H1 (cell line): ENCODE measurements around the gene MEX3C. TPM values are rescaled to one million over a fixed set of nuclear protein-coding genes. Genes with fewer than 3 reads are reported as not detected.
A peak's percentile ranks its signal among the peaks of the same experiment; 100 is the strongest.

Experiments
- CTCF ChIA-PET: fragments of 300-600 bp; sonication (Branson Sonifier 250); formaldehyde crosslinking; loops from one replicate; lab custom pipeline; 2021; ENCODE audit not compliant: partially characterized antibody; lab: Charles Lee
- POLR2A ChIA-PET: fragments of 300-600 bp; sonication (Branson Sonifier 250); formaldehyde crosslinking; loops from one replicate; lab custom pipeline; 2021; ENCODE audit warnings: inconsistent platforms; ENCODE audit not compliant: partially characterized antibody; lab: Charles Lee
- DNase-seq, 2 experiments: peaks; one replicate each; pipeline versions ENCODE4 v3.0.0 to v3.0.0-alpha.2; 2010 to 2022; ENCODE audit warnings: low spot score in 2 of 2, low read depth in 1 of 2, mixed read lengths in 1 of 2
- FAIRE-seq: peaks from 2 replicates; lab custom pipeline; 2011; peaks lifted over from hg19 to GRCh38; lab: Jason Lieb, UNC
- H2AFZ ChIP-seq: 2 replicates; pipeline ENCODE4 v1.8.1; 2012; ENCODE audit warnings: low read length, inconsistent platforms
- H2AK5ac ChIP-seq: 2 replicates; pipeline ENCODE4 v1.6.1; 2013; ENCODE audit warnings: low read depth, low read length
- H2BK120ac ChIP-seq: replicated peaks from 2 replicates; pipeline ENCODE3; 2013; ENCODE audit warnings: low read depth, low read length, inconsistent platforms
- H2BK12ac ChIP-seq: 2 replicates; pipeline ENCODE4 v1.6.1; 2013; ENCODE audit warnings: low read depth, low read length
- H2BK15ac ChIP-seq: 2 replicates; pipeline ENCODE4 v1.6.1; 2013; ENCODE audit warnings: low read length
- H2BK20ac ChIP-seq: 2 replicates; pipeline ENCODE4 v1.6.1; 2013; ENCODE audit warnings: low read length
- H2BK5ac ChIP-seq: 2 replicates; pipeline ENCODE4 v1.6.1; 2013; ENCODE audit warnings: low read depth, low read length
- H3K14ac ChIP-seq: 2 replicates; pipeline ENCODE4 v1.6.1; 2013; ENCODE audit warnings: inconsistent platforms; ENCODE audit not compliant: insufficient read length
- H3K18ac ChIP-seq: 2 replicates; pipeline ENCODE4 v1.6.1; 2013; ENCODE audit warnings: low read length; ENCODE audit errors: extremely low read depth
- H3K23ac ChIP-seq: 2 replicates; pipeline ENCODE4 v1.6.1; 2013; ENCODE audit warnings: inconsistent platforms; ENCODE audit not compliant: insufficient read length
- H3K23me2 ChIP-seq: 2 replicates; pipeline ENCODE4 v1.6.1; 2013; ENCODE audit warnings: low read depth, low read length
- H3K27ac ChIP-seq: 2 replicates; pipeline ENCODE4 v1.6.1; 2011; ENCODE audit warnings: low read depth, low read length, inconsistent platforms
- H3K27me3 ChIP-seq, 4 experiments: replicated peaks in 1 of 4; 1 replicate in 1 of 4; 2 replicates in 3 of 4; pipeline versions ENCODE4 v1.6.1 to v1.8.1; 2011 to 2013; ENCODE audit warnings: low read length in 3 of 4, mild to moderate bottlenecking in 3 of 4, inconsistent platforms in 2 of 4, mixed read lengths in 2 of 4, moderate library complexity in 1 of 4; ENCODE audit not compliant: control insufficient read depth in 3 of 4, insufficient read depth in 3 of 4; ENCODE audit errors: extremely low read depth in 1 of 4
- H3K36me3 ChIP-seq, 4 experiments: 2 replicates each; pipeline versions ENCODE4 v1.6.1 to v1.8.1; 2011 to 2013; ENCODE audit warnings: mild to moderate bottlenecking in 4 of 4, low read length in 3 of 4, moderate library complexity in 2 of 4, control low read depth in 1 of 4, inconsistent platforms in 1 of 4; ENCODE audit not compliant: insufficient read depth in 4 of 4, control insufficient read depth in 2 of 4
- H3K4ac ChIP-seq: replicated peaks from 2 replicates; pipeline ENCODE3; 2013; ENCODE audit warnings: low read length, low read depth, mixed read lengths, inconsistent platforms; ENCODE audit not compliant: insufficient read length
- H3K4me1 ChIP-seq, 4 experiments: replicated peaks in 1 of 4; 1 replicate in 1 of 4; 2 replicates in 3 of 4; pipeline versions ENCODE4 v1.6.1 to v1.8.1; 2011 to 2013; ENCODE audit warnings: low read length in 3 of 4, inconsistent platforms in 2 of 4, mixed read lengths in 1 of 4; ENCODE audit not compliant: insufficient read depth in 4 of 4, control insufficient read depth in 3 of 4
- H3K4me2 ChIP-seq, 2 experiments: 2 replicates each; pipeline versions ENCODE4 v1.6.1 to v1.8.1; 2011 to 2013; ENCODE audit warnings: low read depth in 2 of 2, low read length in 2 of 2, control low read depth in 1 of 2, inconsistent platforms in 1 of 2, mild to moderate bottlenecking in 1 of 2; ENCODE audit not compliant: insufficient read depth in 1 of 2
- H3K4me3 ChIP-seq, 4 experiments: fragments of 200-600, 300-600 bp in 1 of 4; sonication (generic), shearing (Covaris generic), sonication (Bioruptor Twin) in 1 of 4; 2 replicates each; pipeline versions ENCODE4 v1.5.1 to v1.8.1; 2011 to 2016; ENCODE audit warnings: low read length in 4 of 4, low read depth in 3 of 4, control low read depth in 2 of 4, inconsistent platforms in 2 of 4, mild to moderate bottlenecking in 2 of 4, mixed read lengths in 1 of 4, moderate library complexity in 1 of 4; ENCODE audit not compliant: insufficient read depth in 2 of 4; ENCODE audit errors: extremely low read depth in 1 of 4
- H3K56ac ChIP-seq: replicated peaks from 2 replicates; pipeline ENCODE3; 2013; ENCODE audit warnings: low read depth, mild to moderate bottlenecking, mixed read lengths, low read length, inconsistent platforms; ENCODE audit not compliant: insufficient read length
- H3K79me1 ChIP-seq: 2 replicates; pipeline ENCODE4 v1.6.1; 2013; ENCODE audit warnings: low read depth, low read length, control low read depth
- H3K79me2 ChIP-seq, 2 experiments: 2 replicates each; pipeline versions ENCODE4 v1.6.1 to v1.8.1; 2012 to 2013; ENCODE audit warnings: low read length in 2 of 2, mild to moderate bottlenecking in 2 of 2, inconsistent platforms in 1 of 2; ENCODE audit not compliant: insufficient read depth in 2 of 2, control insufficient read depth in 1 of 2
- H3K9ac ChIP-seq, 4 experiments: replicated peaks in 1 of 4; 1 replicate in 1 of 4; 2 replicates in 3 of 4; pipeline versions ENCODE4 v1.6.1 to v1.8.1; 2011 to 2013; ENCODE audit warnings: low read depth in 3 of 4, low read length in 3 of 4, control low read depth in 2 of 4, mild to moderate bottlenecking in 2 of 4, moderate library complexity in 2 of 4, inconsistent platforms in 1 of 4; ENCODE audit errors: extremely low read depth in 1 of 4
- H3K9me3 ChIP-seq, 2 experiments: 2 replicates each; pipeline versions ENCODE4 v1.6.1 to v1.8.1; 2012 to 2013; ENCODE audit warnings: mild to moderate bottlenecking in 2 of 2, moderate library complexity in 2 of 2, control low read depth in 1 of 2, inconsistent platforms in 1 of 2, low read depth in 1 of 2, low read length in 1 of 2, mixed read lengths in 1 of 2; ENCODE audit not compliant: insufficient read depth in 2 of 2
- H4K20me1 ChIP-seq, 2 experiments: replicated peaks in 1 of 2; 2 replicates each; pipeline versions ENCODE3 to v1.8.1; 2011 to 2013; ENCODE audit warnings: inconsistent platforms in 2 of 2, low read length in 2 of 2, mild to moderate bottlenecking in 1 of 2; ENCODE audit not compliant: insufficient read depth in 2 of 2, control insufficient read depth in 1 of 2
- H4K5ac ChIP-seq: 2 replicates; pipeline ENCODE4 v1.6.1; 2013; ENCODE audit warnings: low read length, low read depth, mixed read lengths, inconsistent platforms; ENCODE audit not compliant: insufficient read length
- H4K8ac ChIP-seq: 2 replicates; pipeline ENCODE4 v1.8.0; 2013; ENCODE audit warnings: mild to moderate bottlenecking, moderate library complexity, low read length, inconsistent platforms; ENCODE audit not compliant: insufficient read depth; ENCODE audit errors: extremely low read depth
- H4K91ac ChIP-seq: replicated peaks from 2 replicates; pipeline ENCODE3; 2013; ENCODE audit warnings: low read length, mixed read lengths, inconsistent platforms; ENCODE audit not compliant: insufficient read length
- BRCA1 ChIP-seq: IDR thresholded peaks from 2 replicates; pipeline ENCODE4 v1.6.1; 2012; ENCODE audit warnings: low read depth, low read length, improper control_type of control experiment
- CREB1 ChIP-seq: IDR thresholded peaks from 2 replicates; pipeline ENCODE4 v1.6.1; 2012; ENCODE audit warnings: inconsistent platforms
- JUND ChIP-seq: IDR thresholded peaks from 2 replicates; pipeline ENCODE4 v1.6.1; 2011; ENCODE audit warnings: mild to moderate bottlenecking, improper control_type of control experiment, low read length
- PHF8 ChIP-seq: fragments of 200-600 bp; sonication (generic); conservative IDR thresholded peaks from 2 replicates; pipeline ENCODE4 v1.7.1; 2012; ENCODE audit warnings: low read depth, mild to moderate bottlenecking, inconsistent platforms, low read length, moderate library complexity
- RFX5 ChIP-seq: IDR thresholded peaks from 2 replicates; pipeline ENCODE4 v1.6.1; 2011; ENCODE audit warnings: low read depth, low read length, improper control_type of control experiment, borderline replicate concordance
- TCF12 ChIP-seq: IDR thresholded peaks from 2 replicates; pipeline ENCODE4 v1.6.1; 2011; ENCODE audit warnings: low read depth, mild to moderate bottlenecking, low read length
- YY1 ChIP-seq: IDR thresholded peaks from 2 replicates; pipeline ENCODE4 v1.6.1; 2011; ENCODE audit warnings: low read depth, mild to moderate bottlenecking, low read length
- WGBS, 2 experiments: shearing (Covaris generic) in 1 of 2; methylation state at CpG; one replicate each; pipeline versions ENCODE4 v1.1.6 to v1.1.7; 2013 to 2015; ENCODE audit warnings: low lambda C conversion rate in 2 of 2, mixed read lengths in 2 of 2, inconsistent platforms in 1 of 2, low coverage in 1 of 2, missing lambda C conversion rate in 1 of 2; ENCODE audit not compliant: insufficient replicate concordance in 2 of 2, insufficient coverage in 1 of 2, insufficient read length in 1 of 2; ENCODE audit errors: extremely low coverage in 1 of 2, missing lambda C conversion rate in 1 of 2; 5-methylcytosine and 5-hydroxymethylcytosine counted together
- polyA plus RNA-seq, 7 experiments: library from polyadenylated mRNA; depleted of rRNA in 3 of 7; stranded (reverse) in 5 of 7; unstranded in 2 of 7; fragments of >200 nt in 5 of 7; fragments of 200-250 nt in 2 of 7; gene quantifications; 1 replicate in 5 of 7; 2 replicates in 1 of 7; 4 replicates in 1 of 7; pipeline versions ENCODE4 v1.2.1 to v1.2.3, GENCODE V29; 2011 to 2013; ENCODE audit warnings: missing spikeins in 2 of 7, mixed read lengths in 2 of 7
- total RNA-seq: library from RNA; stranded (reverse); fragmentation: NEBNext Ultra II Directional; extraction: Animal tissue kit (Norgen Biotek cat#: 25700); gene quantifications from 2 replicates; pipeline ENCODE4 v1.2.1, GENCODE V29; 2021
- TF ChIP-seq, protein P1 (sequence below), 3 experiments: IDR thresholded peaks; 1 replicate in 2 of 3; 2 replicates in 1 of 3; pipeline versions ENCODE4 v1.5.1 to v1.6.1; 2011; ENCODE audit warnings: low read length in 3 of 3, mild to moderate bottlenecking in 3 of 3, inconsistent platforms in 2 of 3, low read depth in 1 of 3, moderate library complexity in 1 of 3; ENCODE audit not compliant: insufficient read depth in 1 of 3; ENCODE audit errors: control extremely low read depth in 1 of 3
- TF ChIP-seq, protein P2 (sequence below): IDR thresholded peaks from 2 replicates; pipeline ENCODE4 v1.6.1; 2011; ENCODE audit warnings: low read length, improper control_type of control experiment

Gene MEX3C
- total and polyA plus RNA-seq, 2 of the 8 experiments (the other 6 are each of a cell fraction or from before 2014, with no cell fraction given), result 48.2 to 103 TPM

GRCh38 chr18:51151568-51152511 is 45.6 kb downstream of the MEX3C start:
- DNase-seq (no peak), FAIRE-seq (no peak)
- H3K23me2 ChIP-seq, result no peaks in the 10 kb centered on the region
- no peaks in the 10 kb centered on the region for H4K20me1 ChIP-seq
- no peak overlapping the region for H2BK12ac ChIP-seq
- H3K79me1 ChIP-seq, result no peaks in the 10 kb centered on the region
- H3K23ac ChIP-seq, result no peak overlapping the region
- H4K8ac ChIP-seq, result peak overlapping the region; percentile 65; the same call in 1 of the 2 replicates
- no peak overlapping the region for H3K4me3 ChIP-seq
- no peaks in the 10 kb centered on the region for H3K36me3 ChIP-seq
- H3K9me3 ChIP-seq, result no peaks in the 10 kb centered on the region
- H2BK20ac ChIP-seq, result no peak overlapping the region
- H2BK15ac ChIP-seq, result no peak overlapping the region
- H2BK5ac ChIP-seq, result no peak overlapping the region
- H4K5ac ChIP-seq, result no peak overlapping the region
- H3K14ac ChIP-seq, result no peak overlapping the region
- peaks cover 0 to 2% (median 0%) of the 10 kb centered on the region in 4 experiments; a peak in 1 of 7 replicates for H3K4me1 ChIP-seq
- H2AFZ ChIP-seq, result no peak overlapping the region
- H3K4ac ChIP-seq, result no peak overlapping the region
- ChIA-PET POLR2A (no interaction called here), CTCF (interaction anchor here (1.3 kb wide), 1 partner anchor 13 kb away, joined by 4 read pairs; no protein-coding TSS in a partner anchor)
- no peak overlapping the region for H3K4me2 ChIP-seq
- no peak overlapping the region for H3K18ac ChIP-seq
- H3K56ac ChIP-seq, result no peak overlapping the region
- no peak overlapping the region for H2BK120ac ChIP-seq
- H3K27ac ChIP-seq, result no peak overlapping the region
- H3K79me2 ChIP-seq, result no peaks in the 10 kb centered on the region
- H3K27me3 ChIP-seq, result no peaks in the 10 kb centered on the region
- 95% methylated on average over 23 of the region's 26 CpGs; no CpG with 5 or more reads in 1 of the 2 experiments for WGBS, 2 experiments
- no peak overlapping the region for H3K9ac ChIP-seq
- no peak overlapping the region for H2AK5ac ChIP-seq
- peak overlapping the region; percentile 16 for H4K91ac ChIP-seq
- no peak for TF ChIP-seq TCF12
- TF ChIP-seq YY1, result no peak
- TF ChIP-seq, protein P1, sequence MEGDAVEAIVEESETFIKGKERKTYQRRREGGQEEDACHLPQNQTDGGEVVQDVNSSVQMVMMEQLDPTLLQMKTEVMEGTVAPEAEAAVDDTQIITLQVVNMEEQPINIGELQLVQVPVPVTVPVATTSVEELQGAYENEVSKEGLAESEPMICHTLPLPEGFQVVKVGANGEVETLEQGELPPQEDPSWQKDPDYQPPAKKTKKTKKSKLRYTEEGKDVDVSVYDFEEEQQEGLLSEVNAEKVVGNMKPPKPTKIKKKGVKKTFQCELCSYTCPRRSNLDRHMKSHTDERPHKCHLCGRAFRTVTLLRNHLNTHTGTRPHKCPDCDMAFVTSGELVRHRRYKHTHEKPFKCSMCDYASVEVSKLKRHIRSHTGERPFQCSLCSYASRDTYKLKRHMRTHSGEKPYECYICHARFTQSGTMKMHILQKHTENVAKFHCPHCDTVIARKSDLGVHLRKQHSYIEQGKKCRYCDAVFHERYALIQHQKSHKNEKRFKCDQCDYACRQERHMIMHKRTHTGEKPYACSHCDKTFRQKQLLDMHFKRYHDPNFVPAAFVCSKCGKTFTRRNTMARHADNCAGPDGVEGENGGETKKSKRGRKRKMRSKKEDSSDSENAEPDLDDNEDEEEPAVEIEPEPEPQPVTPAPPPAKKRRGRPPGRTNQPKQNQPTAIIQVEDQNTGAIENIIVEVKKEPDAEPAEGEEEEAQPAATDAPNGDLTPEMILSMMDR (IDR thresholded peaks at IDR 0.05; ENCODE audit: control extremely low read depth in 1 of 3, insufficient read depth in 1 of 3, low read depth in 1 of 3, low read length in 3 of 3), result no peak
- TF ChIP-seq JUND, result no peak
- TF ChIP-seq PHF8, result no peak
- TF ChIP-seq, protein P2, sequence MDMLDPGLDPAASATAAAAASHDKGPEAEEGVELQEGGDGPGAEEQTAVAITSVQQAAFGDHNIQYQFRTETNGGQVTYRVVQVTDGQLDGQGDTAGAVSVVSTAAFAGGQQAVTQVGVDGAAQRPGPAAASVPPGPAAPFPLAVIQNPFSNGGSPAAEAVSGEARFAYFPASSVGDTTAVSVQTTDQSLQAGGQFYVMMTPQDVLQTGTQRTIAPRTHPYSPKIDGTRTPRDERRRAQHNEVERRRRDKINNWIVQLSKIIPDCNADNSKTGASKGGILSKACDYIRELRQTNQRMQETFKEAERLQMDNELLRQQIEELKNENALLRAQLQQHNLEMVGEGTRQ, result no peak
- TF ChIP-seq RFX5, result no peak
- TF ChIP-seq BRCA1, result no peak
- TF ChIP-seq CREB1, result no peak
